IMR-90 (cell line): Measurements from ENCODE around the gene UBA5. TPM values are rescaled to one million over a fixed set of nuclear protein-coding genes. Genes with fewer than 3 reads are reported as not detected.

Experiments
- ATAC-seq: fragments of 200-7000 bp; cut with Tn5 transposase; 2 replicates; pipeline ENCODE4 v1.9.1; 2020; ENCODE audit warnings: low read depth, mild to moderate bottlenecking, moderate library complexity
- BruUV-seq: library from RNA; stranded (reverse); fragments of 400-500 nt; replicated peaks from 2 replicates; lab custom pipeline; 2021; lab: Mats Ljungman, UMichigan
- CTCF ChIA-PET: fragments of 300-600 bp; formaldehyde crosslinking; extraction: SDS; loops from one replicate; lab custom pipeline; 2021; ENCODE audit warnings: antibody characterized with exemption; lab: Yijun Ruan, JAX
- POLR2A ChIA-PET: fragments of 300-600 bp; sonication (Branson Sonifier 250); formaldehyde crosslinking; loops from one replicate; lab custom pipeline; 2022; ENCODE audit warnings: antibody characterized with exemption; ENCODE audit not compliant: unreplicated experiment; lab: Charles Lee
- DNase-seq: peaks from one replicate; pipeline ENCODE4 v3.0.0; 2013
- H2AFZ ChIP-seq: replicated peaks from 2 replicates; pipeline ENCODE3; 2013; ENCODE audit warnings: low read length, mild to moderate bottlenecking; ENCODE audit not compliant: poor library complexity
- H2AK5ac ChIP-seq: 2 replicates; pipeline ENCODE4 v1.6.1; 2013; ENCODE audit warnings: low read depth, low read length, inconsistent platforms
- H2AK9ac ChIP-seq: replicated peaks from 2 replicates; pipeline ENCODE3; 2013; ENCODE audit warnings: mild to moderate bottlenecking, low read depth, low read length, moderate library complexity; ENCODE audit not compliant: poor library complexity
- H2BK120ac ChIP-seq: 2 replicates; pipeline ENCODE4 v1.6.1; 2013; ENCODE audit warnings: low read depth, low read length, inconsistent platforms
- H2BK15ac ChIP-seq: 3 replicates; pipeline ENCODE4 v1.6.1; 2013; ENCODE audit warnings: low read depth, low read length, inconsistent platforms
- H2BK20ac ChIP-seq: 2 replicates; pipeline ENCODE4 v1.6.1; 2013; ENCODE audit warnings: low read depth, mild to moderate bottlenecking, inconsistent platforms, low read length, moderate library complexity
- H2BK5ac ChIP-seq: 2 replicates; pipeline ENCODE4 v1.6.1; 2013; ENCODE audit warnings: mild to moderate bottlenecking, low read depth, low read length, inconsistent platforms; ENCODE audit not compliant: poor library complexity, severe bottlenecking
- H3K14ac ChIP-seq: replicated peaks from 2 replicates; pipeline ENCODE4 v1.6.1; 2013; ENCODE audit warnings: low read depth, low read length, inconsistent platforms
- H3K18ac ChIP-seq: 2 replicates; pipeline ENCODE4 v1.6.1; 2013; ENCODE audit warnings: low read depth, low read length, control low read depth
- H3K23ac ChIP-seq: 2 replicates; pipeline ENCODE4 v1.6.1; 2013; ENCODE audit warnings: low read depth, low read length, inconsistent platforms
- H3K27ac ChIP-seq: 2 replicates; pipeline ENCODE4 v1.5.1; 2013; ENCODE audit warnings: mild to moderate bottlenecking, control low read depth, low read length; ENCODE audit not compliant: insufficient read depth
- H3K27me3 ChIP-seq: 2 replicates; pipeline ENCODE4 v1.6.1; 2013; ENCODE audit warnings: low read length; ENCODE audit not compliant: control insufficient read depth, insufficient read depth
- H3K36me3 ChIP-seq: 2 replicates; pipeline ENCODE4 v1.6.1; 2013; ENCODE audit warnings: low read length, mixed read lengths; ENCODE audit not compliant: control insufficient read depth, insufficient read depth
- H3K4ac ChIP-seq: 2 replicates; pipeline ENCODE4 v1.6.1; 2013; ENCODE audit warnings: low read depth, low read length, inconsistent platforms
- H3K4me1 ChIP-seq: 2 replicates; pipeline ENCODE4 v1.6.1; 2013; ENCODE audit warnings: low read length, mixed read lengths; ENCODE audit not compliant: control insufficient read depth, insufficient read depth
- H3K4me2 ChIP-seq: 2 replicates; pipeline ENCODE4 v1.6.1; 2013; ENCODE audit warnings: low read depth, mild to moderate bottlenecking, control low read depth, low read length, moderate library complexity
- H3K4me3 ChIP-seq: 2 replicates; pipeline ENCODE4 v1.5.1; 2013; ENCODE audit warnings: low read depth, mild to moderate bottlenecking, control low read depth, low read length, moderate library complexity; ENCODE audit not compliant: insufficient read depth
- H3K56ac ChIP-seq: 2 replicates; pipeline ENCODE4 v1.6.1; 2013; ENCODE audit warnings: low read length, inconsistent platforms; ENCODE audit not compliant: insufficient read depth; ENCODE audit errors: extremely low read depth
- H3K79me1 ChIP-seq, 2 experiments: 2 replicates each; pipeline ENCODE4 v1.6.1; 2013; ENCODE audit warnings: low read length in 2 of 2, inconsistent platforms in 1 of 2, low read depth in 1 of 2
- H3K9ac ChIP-seq: 2 replicates; pipeline ENCODE4 v1.6.1; 2013; ENCODE audit warnings: low read depth, low read length, control low read depth
- H3K9me1 ChIP-seq: 2 replicates; pipeline ENCODE4 v1.6.1; 2013; ENCODE audit warnings: low read length, inconsistent platforms; ENCODE audit not compliant: insufficient read depth
- H3K9me3 ChIP-seq: 2 replicates; pipeline ENCODE4 v1.6.1; 2013; ENCODE audit warnings: low read length; ENCODE audit not compliant: control insufficient read depth, insufficient read depth
- H4K20me1 ChIP-seq: 2 replicates; pipeline ENCODE4 v1.6.1; 2013; ENCODE audit warnings: low read length, inconsistent platforms; ENCODE audit not compliant: insufficient read depth
- H4K5ac ChIP-seq: 2 replicates; pipeline ENCODE4 v1.6.1; 2013; ENCODE audit warnings: mild to moderate bottlenecking, low read depth, low read length, control low read depth
- H4K8ac ChIP-seq, 2 experiments: 2 replicates each; pipeline ENCODE4 v1.6.1; 2013; ENCODE audit warnings: low read depth in 2 of 2, low read length in 2 of 2, control low read depth in 1 of 2, inconsistent platforms in 1 of 2
- H4K91ac ChIP-seq: 2 replicates; pipeline ENCODE4 v1.6.1; 2013; ENCODE audit warnings: low read depth, low read length, inconsistent platforms; ENCODE audit not compliant: insufficient read depth
- BHLHE40 ChIP-seq: fragments of 150-350 bp; IDR thresholded peaks from 2 replicates; pipeline ENCODE4 v1.6.1; 2016; ENCODE audit warnings: mild to moderate bottlenecking, low read depth, low read length
- CHD1 ChIP-seq: IDR thresholded peaks from 2 replicates; pipeline ENCODE4 v1.6.1; 2012; ENCODE audit warnings: low read depth, low read length, improper control_type of control experiment
- ELK1 ChIP-seq: fragments of 150-350 bp; IDR thresholded peaks from 2 replicates; pipeline ENCODE4 v1.6.1; 2016; ENCODE audit warnings: low read depth, mild to moderate bottlenecking, low read length, moderate library complexity, borderline replicate concordance
- FOS ChIP-seq: fragments of 150-350 bp; IDR thresholded peaks from 2 replicates; pipeline ENCODE4 v1.6.1; 2016; ENCODE audit warnings: low read depth, low read length
- MAFK ChIP-seq: IDR thresholded peaks from 2 replicates; pipeline ENCODE4 v1.6.1; 2012; ENCODE audit warnings: low read depth, low read length, improper control_type of control experiment
- MAZ ChIP-seq: IDR thresholded peaks from 2 replicates; pipeline ENCODE4 v1.6.1; 2012; ENCODE audit warnings: low read depth, mild to moderate bottlenecking, low read length, improper control_type of control experiment, moderate library complexity, borderline replicate concordance
- MXI1 ChIP-seq: IDR thresholded peaks from 2 replicates; pipeline ENCODE4 v1.6.1; 2012; ENCODE audit warnings: low read depth, mild to moderate bottlenecking, low read length, moderate library complexity, borderline replicate concordance
- POLR2A ChIP-seq: IDR thresholded peaks from 2 replicates; pipeline ENCODE4 v1.6.1; 2012; ENCODE audit warnings: mild to moderate bottlenecking, low read depth, low read length
- RCOR1 ChIP-seq: IDR thresholded peaks from 2 replicates; pipeline ENCODE4 v1.6.1; 2012; ENCODE audit warnings: mild to moderate bottlenecking, low read length, improper control_type of control experiment; ENCODE audit not compliant: insufficient replicate concordance
- RFX5 ChIP-seq: IDR thresholded peaks from 2 replicates; pipeline ENCODE4 v1.8.0; 2012; ENCODE audit warnings: low read depth, mild to moderate bottlenecking, low read length, moderate library complexity
- SMC3 ChIP-seq: fragments of 150-350 bp; IDR thresholded peaks from 2 replicates; pipeline ENCODE4 v1.6.1; 2016; ENCODE audit warnings: low read depth, mild to moderate bottlenecking, antibody characterized with exemption, low read length, moderate library complexity
- WGBS, 2 experiments: methylation state at CpG; one replicate each; pipeline versions ENCODE4 v1.1.5 to v1.1.7; 2013; ENCODE audit warnings: missing lambda C conversion rate in 2 of 2; ENCODE audit not compliant: insufficient read length in 1 of 2; ENCODE audit errors: extremely low coverage in 2 of 2; 5-methylcytosine and 5-hydroxymethylcytosine counted together
- dilution Hi-C: fragments of 300-500 bp; cut with HindIII; formaldehyde crosslinking; loops from one replicate; pipeline ENCODE4 v1.14.3; 2018; ENCODE audit warnings: low sequenced_read_pairs; ENCODE audit not compliant: unreplicated experiment
- in situ Hi-C: fragments of 300-500 bp; cut with MboI; formaldehyde crosslinking; loops from 3 replicates; pipeline ENCODE4 v1.14.3; 2019; ENCODE audit warnings: low sequenced_read_pairs, inconsistent platforms, mixed read lengths
- intact Hi-C: fragments of 100-400 bp; cut with micrococcal nuclease; formaldehyde crosslinking; loops from 2 replicates; pipeline ENCODE4 v1.10.0; 2022
- polyA plus RNA-seq, 3 experiments: library from polyadenylated mRNA; depleted of rRNA; stranded (reverse); fragments of >200 nt; gene quantifications; 2 replicates each; pipeline ENCODE4 v1.2.3, GENCODE V29; 2012; ENCODE audit warnings: low replicate concordance in 1 of 3
- total RNA-seq: library from RNA; depleted of rRNA; stranded (reverse); fragments of >200 nt; gene quantifications from 2 replicates; pipeline ENCODE4 v1.2.3, GENCODE V29; 2012

UBA5 gene
- total and polyA plus RNA-seq, 2 of the 4 experiments (the other 2 are of a cell fraction): 20.3 to 30.4 TPM

- H3K4ac ChIP-seq: no peak overlapping the region
- no peak overlapping the region for H2AFZ ChIP-seq
- no peak for DNase-seq
- no TSS peak for BruUV-seq
- peaks cover 6% of the 10 kb centered on the region; the same call in 1 of the 2 replicates for H3K9me1 ChIP-seq
- H3K4me3 ChIP-seq: no peak overlapping the region
- dilution Hi-C loops (no loop called here), intact Hi-C loops (no loop called here), in situ Hi-C loops (no loop called here)
- H2AK5ac ChIP-seq: no peak overlapping the region
- no peak overlapping the region for H2BK20ac ChIP-seq
- no peak overlapping the region for H3K9ac ChIP-seq
- POLR2A ChIA-PET: no interaction called here
- H4K5ac ChIP-seq: peak overlapping the region; percentile 51; the same call in 1 of the 2 replicates
- H3K9me3 ChIP-seq: peaks cover 3% of the 10 kb centered on the region; the same call in 1 of the 2 replicates
- no peak for ATAC-seq
- H4K20me1 ChIP-seq: no peaks in the 10 kb centered on the region
- no peak overlapping the region for H2AK9ac ChIP-seq
- H3K27me3 ChIP-seq: no peaks in the 10 kb centered on the region
- no peak overlapping the region for H3K4me2 ChIP-seq
- no CpG with 5 or more reads among the region's 1 CpG for WGBS, 2 experiments
- no peak overlapping the region; the same call in 2 of the 3 replicates for H2BK15ac ChIP-seq
- H2BK120ac ChIP-seq: no peak overlapping the region
- H3K23ac ChIP-seq: no peak overlapping the region
- H4K8ac ChIP-seq: no peak overlapping the region
- peaks cover 0 to 9% of the 10 kb centered on the region in 2 experiments; a peak in 2 of 4 replicates for H3K79me1 ChIP-seq
- no peak overlapping the region for H3K14ac ChIP-seq
- no peak overlapping the region for H3K56ac ChIP-seq
- H3K27ac ChIP-seq: no peak overlapping the region
- CTCF ChIA-PET: no interaction called here
- peaks cover 5% of the 10 kb centered on the region for H3K4me1 ChIP-seq
- peak overlapping the region; percentile 28 for H2BK5ac ChIP-seq
- H4K91ac ChIP-seq: no peak overlapping the region
- TF ChIP-seq MXI1 (no peak), BHLHE40 (no peak), POLR2A (no peak), RCOR1 (no peak), MAZ (no peak), CHD1 (no peak), RFX5 (no peak), ELK1 (no peak), SMC3 (no peak), FOS (no peak), MAFK (no peak)
- H3K18ac ChIP-seq: peak overlapping the region; percentile 41; the same call in 1 of the 2 replicates
- H3K36me3 ChIP-seq: peaks cover 4% of the 10 kb centered on the region
Observed at GRCh38 chr3:132622148-132622547, 38.0 kb upstream of the UBA5 start.
